ENCODE results near the gene KLHDC10.
"Not testable (repeated sequence)": the region's sequence is repeated elsewhere in the genome, so short reads cannot be mapped to it uniquely, and the experiment has no call there.

Gene KLHDC10

DNA sequence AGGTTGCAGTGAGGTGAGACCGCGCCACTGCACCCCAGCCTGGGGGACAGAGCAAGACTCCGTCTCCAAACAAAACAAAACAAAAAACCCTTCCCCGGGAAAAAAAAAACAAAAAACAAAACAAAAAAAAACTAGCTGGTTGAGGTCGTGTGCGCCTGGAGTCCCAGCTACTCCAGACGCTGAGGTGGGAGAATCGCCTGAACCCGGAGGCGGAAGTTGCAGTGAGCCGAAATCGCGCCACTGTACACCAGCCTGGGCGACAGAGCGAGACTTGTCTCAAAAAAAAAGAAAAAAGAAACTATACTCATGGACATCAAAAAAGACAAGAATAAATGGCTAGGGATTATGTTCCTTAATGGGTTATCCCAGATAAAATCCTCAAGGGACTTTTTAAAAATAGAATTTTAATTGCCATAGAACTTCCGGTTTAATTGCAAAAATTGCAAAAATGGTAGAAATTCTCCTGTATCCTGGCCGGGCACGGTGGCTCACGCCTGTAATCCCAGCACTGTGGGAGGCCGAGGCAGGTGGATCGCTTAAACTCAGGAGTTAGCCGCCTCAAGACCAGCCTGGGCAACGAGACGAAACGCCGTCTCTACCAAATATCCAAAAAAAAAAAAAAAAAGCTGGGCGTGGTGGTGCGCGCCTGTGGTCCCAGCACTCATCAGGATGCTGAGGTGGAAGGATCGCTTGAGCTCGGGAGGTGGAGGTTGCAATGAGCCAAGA is 37.8 kb downstream of the KLHDC10 start:
- Histone ChIP-seq H3K9ac (ENCODE audit: low read length) (no peak overlapping the region), H3K9me3 (ENCODE audit: control insufficient read depth, low read depth, low read length) (no peaks in the 10 kb centered on the region), H3K4me1 (ENCODE audit: control insufficient read depth, low read depth, low read length) (no peaks in the 10 kb centered on the region), H3K27me3 (ENCODE audit: control insufficient read depth, insufficient read depth, low read length) (no peaks in the 10 kb centered on the region), H3K4me3 (ENCODE audit: low read length) (no peak overlapping the region), H3K27ac (ENCODE audit: low read length) (no peak overlapping the region), H3K36me3 (ENCODE audit: control insufficient read depth, low read depth, low read length) (no peaks in the 10 kb centered on the region)

DNA sequence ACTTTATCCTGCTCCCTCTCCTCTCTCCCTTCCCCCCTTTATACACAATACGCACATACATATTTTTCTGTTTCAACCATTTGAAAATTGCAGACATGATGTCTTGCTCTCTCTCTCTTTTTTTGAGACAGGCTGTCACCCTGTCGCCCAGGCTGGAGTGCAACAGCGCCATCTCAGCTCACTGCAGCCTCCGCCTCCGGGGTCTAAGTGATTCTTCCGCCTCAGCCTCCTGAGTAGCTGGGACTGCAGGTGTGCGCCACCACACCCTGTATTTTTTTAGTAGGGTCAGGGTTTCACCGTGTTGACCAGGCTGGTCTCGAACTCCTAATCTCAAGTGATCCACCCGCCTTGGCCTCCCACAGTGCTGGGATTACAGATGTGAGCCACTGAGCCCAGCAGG is 38.5 kb downstream of the KLHDC10 start:
- no peak overlapping the region for H3K27ac ChIP-seq (ENCODE audit: low read length)

DNA sequence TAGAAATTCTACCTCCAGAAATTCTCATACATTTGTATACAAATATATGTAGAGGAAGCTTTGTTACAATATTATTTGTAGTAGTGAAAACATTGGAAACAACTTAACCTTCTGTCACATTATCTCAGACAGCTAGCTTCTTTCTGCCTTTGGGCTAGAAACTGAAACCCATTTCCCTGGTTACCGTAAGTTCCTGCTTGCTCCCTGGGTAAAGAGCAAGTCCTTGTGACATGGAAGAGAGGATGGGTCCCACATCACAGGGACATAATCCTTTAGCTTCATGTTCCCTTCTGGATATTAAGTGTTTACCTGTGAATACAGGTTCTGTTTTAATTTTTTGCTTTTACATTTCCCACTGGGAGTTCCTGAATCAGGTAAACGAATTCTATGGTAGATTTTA is 41.8 kb downstream of the KLHDC10 start:
- no peaks in the 10 kb centered on the region for H3K9me3 ChIP-seq (ENCODE audit: control insufficient read depth, low read depth, low read length)
- no peaks in the 10 kb centered on the region for H3K36me3 ChIP-seq (ENCODE audit: control insufficient read depth, low read depth, low read length)
- H3K27ac ChIP-seq (ENCODE audit: low read length): no peak overlapping the region
- H3K4me3 ChIP-seq (ENCODE audit: low read length): no peak overlapping the region
- H3K27me3 ChIP-seq (ENCODE audit: control insufficient read depth, insufficient read depth, low read length): no peaks in the 10 kb centered on the region
- no peaks in the 10 kb centered on the region for H3K4me1 ChIP-seq (ENCODE audit: control insufficient read depth, low read depth, low read length)
- H3K9ac ChIP-seq (ENCODE audit: low read length): no peak overlapping the region

More for the DNA sequence above, 38.5 kb downstream of the KLHDC10 start:
- no peak overlapping the region for H3K9ac ChIP-seq (ENCODE audit: low read length)
- no peaks in the 10 kb centered on the region for H3K36me3 ChIP-seq (ENCODE audit: control insufficient read depth, low read depth, low read length)
- H3K27me3 ChIP-seq (ENCODE audit: control insufficient read depth, insufficient read depth, low read length): no peaks in the 10 kb centered on the region
- H3K9me3 ChIP-seq (ENCODE audit: control insufficient read depth, low read depth, low read length): no peaks in the 10 kb centered on the region
- no peaks in the 10 kb centered on the region for H3K4me1 ChIP-seq (ENCODE audit: control insufficient read depth, low read depth, low read length)
- H3K4me3 ChIP-seq (ENCODE audit: low read length): no peak overlapping the region

DNA sequence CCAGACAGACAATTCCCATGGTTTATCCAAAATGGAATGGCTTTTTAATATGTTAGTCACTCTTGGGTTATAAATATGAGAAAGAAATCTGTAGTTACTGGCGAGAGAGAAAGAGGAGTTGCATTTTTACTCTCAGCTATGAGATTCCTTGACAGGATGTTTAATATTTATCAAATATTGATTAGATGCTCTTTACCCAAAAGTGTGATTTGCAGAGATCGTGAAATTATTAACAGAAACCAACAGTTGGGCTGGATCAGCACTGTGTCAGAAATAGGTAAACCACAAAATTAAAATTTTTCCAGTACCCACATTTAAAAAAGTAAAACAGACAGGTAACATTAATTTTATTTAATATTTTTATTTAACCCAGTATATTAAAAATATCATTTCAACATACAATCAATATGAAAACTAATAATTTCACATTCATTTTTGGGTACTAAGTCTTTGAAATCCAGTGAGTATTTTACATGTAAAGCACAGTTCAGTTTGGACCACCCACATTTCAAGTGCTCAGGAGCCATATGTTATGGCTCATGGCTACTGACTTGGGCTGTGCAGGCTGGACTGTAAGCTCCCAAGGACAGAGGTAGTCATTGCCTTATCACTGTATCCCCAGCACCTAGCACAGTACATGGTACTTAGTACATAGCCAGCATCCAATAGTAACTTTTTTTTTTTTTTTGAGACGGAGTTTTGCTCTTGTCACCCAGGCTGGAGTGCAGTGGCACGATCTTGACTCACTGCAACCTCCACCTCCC is 42.5 kb downstream of the KLHDC10 start:
- Histone ChIP-seq H3K36me3 (ENCODE audit: control insufficient read depth, low read depth, low read length) (no peaks in the 10 kb centered on the region), H3K4me1 (ENCODE audit: control insufficient read depth, low read depth, low read length) (no peaks in the 10 kb centered on the region), H3K27ac (ENCODE audit: low read length) (no peak overlapping the region), H3K4me3 (ENCODE audit: low read length) (no peak overlapping the region), H3K9ac (ENCODE audit: low read length) (no peak overlapping the region), H3K9me3 (ENCODE audit: control insufficient read depth, low read depth, low read length) (no peaks in the 10 kb centered on the region), H3K27me3 (ENCODE audit: control insufficient read depth, insufficient read depth, low read length) (no peaks in the 10 kb centered on the region)

GRCh38 chr7:130113426-130113805 is 43.1 kb downstream of the KLHDC10 start:
- not testable (repeated sequence) for H3K27me3 ChIP-seq (ENCODE audit: control insufficient read depth, insufficient read depth, low read length); H3K36me3 ChIP-seq (ENCODE audit: control insufficient read depth, low read depth, low read length); H3K9ac ChIP-seq (ENCODE audit: low read length); H3K9me3 ChIP-seq (ENCODE audit: control insufficient read depth, low read depth, low read length); H3K4me1 ChIP-seq (ENCODE audit: control insufficient read depth, low read depth, low read length); H3K4me3 ChIP-seq (ENCODE audit: low read length); H3K27ac ChIP-seq (ENCODE audit: low read length)

DNA sequence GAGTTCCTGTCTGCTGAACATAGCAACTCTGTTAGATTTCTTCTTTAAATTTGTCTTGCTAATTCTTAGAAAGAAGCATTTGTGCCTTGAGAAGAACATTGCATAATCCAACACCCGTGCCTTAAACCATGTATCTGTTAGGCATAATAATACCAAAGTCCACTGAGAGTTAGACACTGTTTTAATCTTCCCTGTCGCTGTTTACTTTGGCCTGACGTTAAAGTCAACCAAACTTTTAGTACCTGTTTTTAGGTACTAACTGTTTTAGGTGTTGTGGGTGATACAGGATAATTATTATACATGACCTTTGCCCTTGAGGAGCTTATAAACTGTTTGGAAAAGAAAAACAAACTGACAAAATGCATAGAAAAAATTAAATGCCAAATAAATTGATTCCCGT is 43.6 kb downstream of the KLHDC10 start:
- no peak overlapping the region for H3K27ac ChIP-seq (ENCODE audit: low read length)

DNA sequence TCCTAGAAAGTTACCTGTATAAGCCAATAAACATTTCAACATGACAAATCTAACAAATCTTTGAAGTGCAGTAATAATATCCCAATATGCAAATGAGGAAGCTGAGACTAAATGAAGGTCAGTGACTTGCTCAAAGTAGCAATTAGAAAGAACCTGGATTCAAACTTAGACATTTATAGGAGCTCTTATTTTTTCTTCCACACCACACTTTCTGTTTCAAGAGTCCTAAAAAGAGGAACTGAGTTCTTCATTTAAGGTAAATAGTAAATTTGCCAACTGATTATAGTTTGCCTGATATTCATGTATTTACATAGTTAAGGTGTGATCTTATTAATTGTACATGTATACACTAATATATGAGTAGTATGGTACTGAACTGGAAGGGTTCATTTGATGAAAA is 44.0 kb downstream of the KLHDC10 start:
- no peaks in the 10 kb centered on the region for H3K4me1 ChIP-seq (ENCODE audit: control insufficient read depth, low read depth, low read length)
- no peaks in the 10 kb centered on the region for H3K9me3 ChIP-seq (ENCODE audit: control insufficient read depth, low read depth, low read length)
- no peak overlapping the region for H3K4me3 ChIP-seq (ENCODE audit: low read length)
- no peaks in the 10 kb centered on the region for H3K36me3 ChIP-seq (ENCODE audit: control insufficient read depth, low read depth, low read length)
- H3K9ac ChIP-seq (ENCODE audit: low read length): no peak overlapping the region
- no peak overlapping the region for H3K27ac ChIP-seq (ENCODE audit: low read length)
- H3K27me3 ChIP-seq (ENCODE audit: control insufficient read depth, insufficient read depth, low read length): no peaks in the 10 kb centered on the region

More for the DNA sequence above, 43.6 kb downstream of the KLHDC10 start:
- no peaks in the 10 kb centered on the region for H3K9me3 ChIP-seq (ENCODE audit: control insufficient read depth, low read depth, low read length)
- no peaks in the 10 kb centered on the region for H3K4me1 ChIP-seq (ENCODE audit: control insufficient read depth, low read depth, low read length)
- H3K4me3 ChIP-seq (ENCODE audit: low read length): no peak overlapping the region
- no peaks in the 10 kb centered on the region for H3K36me3 ChIP-seq (ENCODE audit: control insufficient read depth, low read depth, low read length)
- H3K27me3 ChIP-seq (ENCODE audit: control insufficient read depth, insufficient read depth, low read length): no peaks in the 10 kb centered on the region
- no peak overlapping the region for H3K9ac ChIP-seq (ENCODE audit: low read length)

- Histone ChIP-seq H3K27me3 (ENCODE audit: control insufficient read depth, insufficient read depth, low read length) (no peaks in the 10 kb centered on the region), H3K4me1 (ENCODE audit: control insufficient read depth, low read depth, low read length) (no peaks in the 10 kb centered on the region), H3K36me3 (ENCODE audit: control insufficient read depth, low read depth, low read length) (no peaks in the 10 kb centered on the region), H3K4me3 (ENCODE audit: low read length) (no peak overlapping the region), H3K27ac (ENCODE audit: low read length) (no peak overlapping the region), H3K9ac (ENCODE audit: low read length) (no peak overlapping the region), H3K9me3 (ENCODE audit: control insufficient read depth, low read depth, low read length) (no peaks in the 10 kb centered on the region)
Measured at GRCh38 chr7:130114776-130115175, 44.4 kb downstream of the KLHDC10 start.

DNA sequence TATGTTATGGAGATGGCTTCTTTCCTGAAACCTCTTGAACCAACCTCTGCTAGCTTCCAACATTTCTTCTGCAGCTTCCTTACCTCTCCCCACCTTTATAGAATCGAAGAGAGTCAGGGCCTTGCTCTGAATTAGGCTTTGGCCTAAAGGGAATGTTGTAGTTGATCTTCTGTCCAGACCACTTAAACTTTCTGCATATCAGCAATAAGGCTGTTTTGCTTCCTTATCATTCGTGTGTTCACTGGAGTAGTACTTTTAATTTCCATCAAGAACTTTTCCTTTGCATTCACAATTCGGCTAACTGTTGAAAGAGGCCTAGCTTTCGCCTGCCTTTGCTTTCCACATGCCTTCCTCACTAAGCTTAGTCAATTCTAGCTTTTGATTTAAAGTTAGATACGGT is 48.0 kb downstream of the KLHDC10 start:
- no peak overlapping the region for H3K9ac ChIP-seq (ENCODE audit: low read length)
- no peaks in the 10 kb centered on the region for H3K9me3 ChIP-seq (ENCODE audit: control insufficient read depth, low read depth, low read length)
- no peaks in the 10 kb centered on the region for H3K4me1 ChIP-seq (ENCODE audit: control insufficient read depth, low read depth, low read length)
- no peaks in the 10 kb centered on the region for H3K27me3 ChIP-seq (ENCODE audit: control insufficient read depth, insufficient read depth, low read length)
- no peak overlapping the region for H3K4me3 ChIP-seq (ENCODE audit: low read length)
- H3K27ac ChIP-seq (ENCODE audit: low read length): no peak overlapping the region
- peaks cover 10% of the 10 kb centered on the region for H3K36me3 ChIP-seq (ENCODE audit: control insufficient read depth, low read depth, low read length)

GRCh38 chr7:130118801-130119200 is 48.5 kb downstream of the KLHDC10 start:
- Histone ChIP-seq H3K27ac (ENCODE audit: low read length) (no peak overlapping the region), H3K27me3 (ENCODE audit: control insufficient read depth, insufficient read depth, low read length) (no peaks in the 10 kb centered on the region), H3K9ac (ENCODE audit: low read length) (no peak overlapping the region), H3K36me3 (ENCODE audit: control insufficient read depth, low read depth, low read length) (peaks cover 10% of the 10 kb centered on the region), H3K9me3 (ENCODE audit: control insufficient read depth, low read depth, low read length) (no peaks in the 10 kb centered on the region), H3K4me3 (ENCODE audit: low read length) (no peak overlapping the region), H3K4me1 (ENCODE audit: control insufficient read depth, low read depth, low read length) (no peaks in the 10 kb centered on the region)

DNA sequence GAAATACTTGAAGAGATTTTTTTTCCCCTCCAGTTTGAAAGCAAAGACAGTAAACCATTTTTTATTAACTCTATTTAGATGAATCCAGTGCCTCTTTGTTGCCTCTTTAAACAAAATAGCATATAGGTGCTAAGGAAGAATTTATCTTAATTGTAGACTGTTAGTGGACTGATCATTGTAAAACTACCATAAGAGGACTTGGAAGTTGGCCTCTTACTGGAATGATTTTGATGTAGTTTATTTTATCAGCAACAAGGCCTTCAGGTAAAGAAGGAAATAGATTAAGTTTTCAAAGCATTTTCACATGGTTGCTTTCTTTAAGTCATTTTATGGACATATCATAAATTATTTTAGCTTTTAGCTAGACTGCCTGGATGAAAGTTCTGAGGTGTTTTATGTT is 53.2 kb downstream of the KLHDC10 start:
- H3K4me1 ChIP-seq (ENCODE audit: control insufficient read depth, low read depth, low read length): no peaks in the 10 kb centered on the region
- no peak overlapping the region for H3K27ac ChIP-seq (ENCODE audit: low read length)
- no peaks in the 10 kb centered on the region for H3K9me3 ChIP-seq (ENCODE audit: control insufficient read depth, low read depth, low read length)
- peaks cover 23% of the 10 kb centered on the region for H3K36me3 ChIP-seq (ENCODE audit: control insufficient read depth, low read depth, low read length)
- no peaks in the 10 kb centered on the region for H3K27me3 ChIP-seq (ENCODE audit: control insufficient read depth, insufficient read depth, low read length)
- H3K4me3 ChIP-seq (ENCODE audit: low read length): no peak overlapping the region
- H3K9ac ChIP-seq (ENCODE audit: low read length): no peak overlapping the region

- Histone ChIP-seq H3K9me3 (ENCODE audit: control insufficient read depth, low read depth, low read length) (no peaks in the 10 kb centered on the region), H3K4me1 (ENCODE audit: control insufficient read depth, low read depth, low read length) (no peaks in the 10 kb centered on the region), H3K36me3 (ENCODE audit: control insufficient read depth, low read depth, low read length) (peaks cover 32% of the 10 kb centered on the region), H3K9ac (ENCODE audit: low read length) (no peak overlapping the region), H3K4me3 (ENCODE audit: low read length) (no peak overlapping the region), H3K27ac (ENCODE audit: low read length) (no peak overlapping the region), H3K27me3 (ENCODE audit: control insufficient read depth, insufficient read depth, low read length) (no peaks in the 10 kb centered on the region)
Measured at GRCh38 chr7:130124711-130125110, 54.4 kb downstream of the KLHDC10 start.
